Muscle of leg (tissue), 11 donors: ENCODE measurements around the gene MT1X. TPM values are rescaled to one million over a fixed set of nuclear protein-coding genes. Genes with fewer than 3 reads are reported as not detected.

Experiments used
- DNase-seq: peaks from one replicate; pipeline ENCODE4 v3.0.0; 2013
- H3K27ac ChIP-seq: one replicate; pipeline ENCODE4 v1.5.1; 2013; ENCODE audit warnings: mild to moderate bottlenecking, low read length, control low read depth
- H3K27me3 ChIP-seq: one replicate; pipeline ENCODE4 v1.6.1; 2013; ENCODE audit warnings: low read length; ENCODE audit not compliant: control insufficient read depth, insufficient read depth
- H3K36me3 ChIP-seq: one replicate; pipeline ENCODE4 v1.6.1; 2013; ENCODE audit warnings: low read length; ENCODE audit not compliant: control insufficient read depth, insufficient read depth
- H3K4me1 ChIP-seq: one replicate; pipeline ENCODE4 v1.6.1; 2013; ENCODE audit warnings: low read length; ENCODE audit not compliant: control insufficient read depth, insufficient read depth
- H3K4me3 ChIP-seq: one replicate; pipeline ENCODE4 v1.5.1; 2013; ENCODE audit warnings: low read length, control low read depth
- H3K9me3 ChIP-seq: replicated peaks from 2 replicates; pipeline ENCODE4 v1.6.1; 2013; ENCODE audit warnings: low read depth, low read length; ENCODE audit not compliant: control insufficient read depth
- WGBS: methylation state at CpG from one replicate; pipeline ENCODE4 v1.1.5; 2013; ENCODE audit warnings: missing lambda C conversion rate; ENCODE audit not compliant: insufficient coverage; 5-methylcytosine and 5-hydroxymethylcytosine counted together
- polyA plus RNA-seq, 8 donors: library from polyadenylated mRNA; unstranded; fragments of 120-200 nt; gene quantifications; one replicate each; pipeline versions ENCODE4 v1.2.1 to v1.2.3, GENCODE V29; 2013; ENCODE audit warnings: inconsistent platforms in 1 of 8, low replicate concordance in 1 of 8; ENCODE audit not compliant: insufficient read length in 8 of 8, insufficient read depth in 1 of 8
- total RNA-seq: library from RNA; stranded (reverse); fragments of 120-200 nt; gene quantifications from one replicate; pipeline ENCODE4 v1.2.4, GENCODE V29; 2013

The MT1X gene
- total and polyA plus RNA-seq, 9 donors = 7.3 to 16.8 (median 11.1) TPM

- H3K9me3 ChIP-seq = peaks cover 6% of the 10 kb centered on the region
- H3K4me3 ChIP-seq = no peak overlapping the region
- no peak for DNase-seq
- H3K27me3 ChIP-seq = peaks cover 6% of the 10 kb centered on the region
- 30% methylated on average over 1 of the region's 1 CpG for WGBS
- H3K27ac ChIP-seq = no peak overlapping the region
- no peaks in the 10 kb centered on the region for H3K36me3 ChIP-seq
- H3K4me1 ChIP-seq = peaks cover 17% of the 10 kb centered on the region
These were observed 6.5 kb downstream of the MT1X start for GRCh38 chr16:56688762-56689161.

- H3K27me3 ChIP-seq = peaks cover 6% of the 10 kb centered on the region
- no peak overlapping the region for H3K27ac ChIP-seq
- peaks cover 6% of the 10 kb centered on the region for H3K9me3 ChIP-seq
- no peak for DNase-seq
- H3K4me1 ChIP-seq = peaks cover 12% of the 10 kb centered on the region
- H3K4me3 ChIP-seq = no peak overlapping the region
- WGBS = 94% methylated on average over 3 of the region's 3 CpGs
- no peaks in the 10 kb centered on the region for H3K36me3 ChIP-seq
These were observed 6.9 kb downstream of the MT1X start for GRCh38 chr16:56689171-56689570.

- WGBS = 70% methylated on average over 2 of the region's 4 CpGs
- H3K27me3 ChIP-seq = peaks cover 6% of the 10 kb centered on the region
- H3K9me3 ChIP-seq = peaks cover 6% of the 10 kb centered on the region
- H3K4me1 ChIP-seq = no peaks in the 10 kb centered on the region
- H3K4me3 ChIP-seq = no peak overlapping the region
- no peak overlapping the region for H3K27ac ChIP-seq
- H3K36me3 ChIP-seq = no peaks in the 10 kb centered on the region
- DNase-seq = no peak
These were observed 8.3 kb downstream of the MT1X start for GRCh38 chr16:56690420-56691122.

GRCh38 chr16:56691885-56692284 is 9.6 kb downstream of the MT1X start:
- WGBS = 71% methylated on average over 4 of the region's 4 CpGs
- H3K27me3 ChIP-seq = peaks cover 8% of the 10 kb centered on the region
- H3K36me3 ChIP-seq = no peaks in the 10 kb centered on the region
- no peak overlapping the region for H3K4me3 ChIP-seq
- peaks cover 2% of the 10 kb centered on the region for H3K9me3 ChIP-seq
- no peak for DNase-seq
- no peak overlapping the region for H3K27ac ChIP-seq
- no peaks in the 10 kb centered on the region for H3K4me1 ChIP-seq

- Histone ChIP-seq H3K4me3 (no peak overlapping the region), H3K4me1 (no peaks in the 10 kb centered on the region), H3K27me3 (peaks cover 9% of the 10 kb centered on the region), H3K9me3 (peaks cover 6% of the 10 kb centered on the region), H3K36me3 (no peaks in the 10 kb centered on the region), H3K27ac (no peak overlapping the region)
- WGBS = 71% methylated on average over 1 of the region's 1 CpG
- DNase-seq = no peak
These were observed 13.0 kb downstream of the MT1X start for GRCh38 chr16:56695246-56695645.

- Histone ChIP-seq H3K4me3 (no peak overlapping the region), H3K9me3 (peaks cover 6% of the 10 kb centered on the region), H3K4me1 (no peaks in the 10 kb centered on the region), H3K27ac (no peak overlapping the region), H3K27me3 (peaks cover 5% of the 10 kb centered on the region), H3K36me3 (no peaks in the 10 kb centered on the region)
- DNase-seq = no peak
- 83% methylated on average over 5 of the region's 5 CpGs for WGBS
These were observed 15.3 kb downstream of the MT1X start for GRCh38 chr16:56697456-56698155.

- H3K36me3 ChIP-seq = no peaks in the 10 kb centered on the region
- H3K27me3 ChIP-seq = peaks cover 5% of the 10 kb centered on the region
- DNase-seq = no peak
- H3K27ac ChIP-seq = no peak overlapping the region
- no CpG with 5 or more reads among the region's 1 CpG for WGBS
- peaks cover 6% of the 10 kb centered on the region for H3K9me3 ChIP-seq
- no peaks in the 10 kb centered on the region for H3K4me1 ChIP-seq
- H3K4me3 ChIP-seq = no peak overlapping the region
These were observed 17.9 kb downstream of the MT1X start for GRCh38 chr16:56700195-56700594.

- DNase-seq = no peak
- no peaks in the 10 kb centered on the region for H3K4me1 ChIP-seq
- H3K36me3 ChIP-seq = no peaks in the 10 kb centered on the region
- 100% methylated on average over 1 of the region's 1 CpG for WGBS
- no peak overlapping the region for H3K27ac ChIP-seq
- peaks cover 7% of the 10 kb centered on the region for H3K27me3 ChIP-seq
- peaks cover 6% of the 10 kb centered on the region for H3K9me3 ChIP-seq
- no peak overlapping the region for H3K4me3 ChIP-seq
These were observed 18.4 kb downstream of the MT1X start for GRCh38 chr16:56700631-56701030.

GRCh38 chr16:56701534-56701933 is 19.3 kb downstream of the MT1X start:
- no peaks in the 10 kb centered on the region for H3K4me1 ChIP-seq
- no peak overlapping the region for H3K27ac ChIP-seq
- H3K27me3 ChIP-seq = peaks cover 7% of the 10 kb centered on the region
- peaks cover 6% of the 10 kb centered on the region for H3K9me3 ChIP-seq
- DNase-seq = no peak
- no peaks in the 10 kb centered on the region for H3K36me3 ChIP-seq
- WGBS = 53% methylated on average over 4 of the region's 7 CpGs
- H3K4me3 ChIP-seq = no peak overlapping the region

GRCh38 chr16:56702836-56703235 is 20.6 kb downstream of the MT1X start:
- no peaks in the 10 kb centered on the region for H3K9me3 ChIP-seq
- no peaks in the 10 kb centered on the region for H3K4me1 ChIP-seq
- no peak overlapping the region for H3K27ac ChIP-seq
- no peaks in the 10 kb centered on the region for H3K36me3 ChIP-seq
- DNase-seq = no peak
- 71% methylated on average over 1 of the region's 5 CpGs for WGBS
- peaks cover 2% of the 10 kb centered on the region for H3K27me3 ChIP-seq
- no peak overlapping the region for H3K4me3 ChIP-seq
